Measurements from ENCODE around the gene IQGAP2.
"Not testable (repeated sequence)": the region's sequence is repeated elsewhere in the genome, so short reads cannot be mapped to it uniquely, and the experiment has no call there.

The IQGAP2 gene

GRCh38 chr5:76413746-76414145 is 10.7 kb downstream of the IQGAP2 start:
- no peak for DNase-seq (ENCODE audit: low spot score)

- DNase-seq (ENCODE audit: low spot score) = no peak
Measured at GRCh38 chr5:76414788-76415187, 11.7 kb downstream of the IQGAP2 start.

- DNase-seq (ENCODE audit: low spot score) = no peak
Measured at GRCh38 chr5:76415855-76416254, 12.8 kb downstream of the IQGAP2 start.

- DNase-seq (ENCODE audit: low spot score) = no peak
Measured at GRCh38 chr5:76419597-76420298, 16.7 kb downstream of the IQGAP2 start.

- no peak for DNase-seq (ENCODE audit: low spot score)
Measured at GRCh38 chr5:76422227-76422626, 19.1 kb downstream of the IQGAP2 start.

GRCh38 chr5:76422742-76423141 is 19.7 kb downstream of the IQGAP2 start:
- no peak for DNase-seq (ENCODE audit: low spot score)

GRCh38 chr5:76425146-76425545 is 22.1 kb downstream of the IQGAP2 start:
- no peak for DNase-seq (ENCODE audit: low spot score)

GRCh38 chr5:76425928-76426804 is 23.1 kb downstream of the IQGAP2 start:
- no peak for DNase-seq (ENCODE audit: low spot score)

- DNase-seq (ENCODE audit: low spot score) = no peak
Measured at GRCh38 chr5:76427206-76428140, 24.4 kb downstream of the IQGAP2 start.

GRCh38 chr5:76428550-76428949 is 25.5 kb downstream of the IQGAP2 start:
- DNase-seq (ENCODE audit: low spot score) = not testable (repeated sequence)

- no peak for DNase-seq (ENCODE audit: low spot score)
Measured at GRCh38 chr5:76433261-76433660, 30.2 kb downstream of the IQGAP2 start.

- DNase-seq (ENCODE audit: low spot score) = not testable (repeated sequence)
Measured at GRCh38 chr5:76437507-76437906, 34.4 kb downstream of the IQGAP2 start.

- no peak for DNase-seq (ENCODE audit: low spot score)
Measured at GRCh38 chr5:76438025-76438424, 34.9 kb downstream of the IQGAP2 start.

- DNase-seq (ENCODE audit: low spot score) = no peak
Measured at GRCh38 chr5:76439201-76439600, 36.1 kb downstream of the IQGAP2 start.

GRCh38 chr5:76439929-76440328 is 36.8 kb downstream of the IQGAP2 start:
- no peak for DNase-seq (ENCODE audit: low spot score)

- no peak for DNase-seq (ENCODE audit: low spot score)
Measured at GRCh38 chr5:76441101-76441500, 38.0 kb downstream of the IQGAP2 start.

- DNase-seq (ENCODE audit: low spot score) = no peak
Measured at GRCh38 chr5:76441890-76442673, 39.0 kb downstream of the IQGAP2 start.

GRCh38 chr5:76443066-76443800 is 40.1 kb downstream of the IQGAP2 start:
- no peak for DNase-seq (ENCODE audit: low spot score)

- DNase-seq (ENCODE audit: low spot score) = no peak
Measured at GRCh38 chr5:76445063-76445462, 42.0 kb downstream of the IQGAP2 start.

- DNase-seq (ENCODE audit: low spot score) = no peak
Measured at GRCh38 chr5:76445830-76446229, 42.7 kb downstream of the IQGAP2 start.

- DNase-seq (ENCODE audit: low spot score) = no peak
Measured at GRCh38 chr5:76446776-76447175, 43.7 kb downstream of the IQGAP2 start.

Data from NAMALWA (cell line).